Measurements from ENCODE around the gene IQUB. TPM values are rescaled to one million over a fixed set of nuclear protein-coding genes. Genes with fewer than 3 reads are reported as not detected.

Gene IQUB
- total RNA-seq, 1 donor from 2014 or later: not detected

GRCh38 chr7:123472750-123473445 lies 61.5 kb downstream of the IQUB start:
- H3K36me3 ChIP-seq (ENCODE audit: control insufficient read depth, insufficient read depth, low read length): no peaks in the 10 kb centered on the region
- FAIRE-seq: no peak
- no peak overlapping the region for H3K4me3 ChIP-seq (ENCODE audit: low read depth, low read length)
- TF ChIP-seq CTCF (IDR thresholded peaks at IDR 0.05; ENCODE audit: insufficient read depth, low read length, severe bottlenecking): no peak
- no peaks in the 10 kb centered on the region for H3K27me3 ChIP-seq (ENCODE audit: control insufficient read depth, insufficient read depth, low read length)
- DNase-seq (ENCODE audit: low read depth): no peak

GRCh38 chr7:123472327-123472726 lies 62.1 kb downstream of the IQUB start:
- Histone ChIP-seq H3K4me3 (ENCODE audit: low read depth, low read length) (no peak overlapping the region), H3K36me3 (ENCODE audit: control insufficient read depth, insufficient read depth, low read length) (no peaks in the 10 kb centered on the region), H3K27me3 (ENCODE audit: control insufficient read depth, insufficient read depth, low read length) (no peaks in the 10 kb centered on the region)
- DNase-seq (ENCODE audit: low read depth) (no peak), FAIRE-seq (no peak)
- no peak for TF ChIP-seq CTCF (IDR thresholded peaks at IDR 0.05; ENCODE audit: insufficient read depth, low read length, severe bottlenecking)

DNA sequence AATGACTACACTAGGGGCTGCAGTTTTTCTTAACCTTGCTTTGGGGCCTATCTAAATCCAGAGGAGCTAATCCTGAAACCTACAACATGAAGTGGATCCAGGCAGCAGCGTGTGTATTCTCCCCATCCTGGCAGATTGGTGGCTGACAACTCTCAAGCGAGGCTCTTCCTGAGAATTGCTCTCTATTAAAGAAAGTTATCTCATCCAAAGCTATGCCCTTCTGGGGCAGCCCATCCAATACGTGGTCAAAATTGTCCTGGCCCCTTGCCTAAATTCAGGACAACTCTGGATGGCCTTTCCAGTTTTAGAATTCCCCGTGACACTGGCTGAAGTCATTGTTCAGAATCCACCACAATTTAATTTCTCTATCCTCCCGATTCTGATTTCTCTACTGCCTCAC lies 66.1 kb downstream of the IQUB start:
- H3K4me3 ChIP-seq (ENCODE audit: low read depth, low read length): no peak overlapping the region
- DNase-seq (ENCODE audit: low read depth): no peak
- FAIRE-seq: no peak
- no peaks in the 10 kb centered on the region for H3K27me3 ChIP-seq (ENCODE audit: control insufficient read depth, insufficient read depth, low read length)
- no peak for TF ChIP-seq CTCF (IDR thresholded peaks at IDR 0.05; ENCODE audit: insufficient read depth, low read length, severe bottlenecking)
- H3K36me3 ChIP-seq (ENCODE audit: control insufficient read depth, insufficient read depth, low read length): no peaks in the 10 kb centered on the region

DNA sequence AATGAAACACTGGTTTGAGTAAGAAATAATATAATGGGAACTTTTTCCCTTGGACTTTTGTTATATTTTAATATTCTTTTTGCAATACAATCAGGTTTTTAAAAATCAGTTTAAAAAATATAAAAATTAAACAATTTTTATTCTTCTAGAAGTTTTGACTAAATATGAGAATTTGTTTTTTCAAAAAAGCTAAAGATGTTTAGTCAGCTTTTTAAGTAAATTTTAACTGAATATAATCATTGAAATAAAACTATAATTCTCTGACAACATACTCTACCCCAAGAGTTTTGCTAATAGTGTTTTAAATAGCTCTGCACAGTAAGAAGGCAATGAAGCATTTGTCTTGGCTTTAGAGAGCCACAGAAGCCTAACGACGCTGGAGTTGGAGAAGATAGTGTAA lies 70.5 kb downstream of the IQUB start:
- no peak for FAIRE-seq
- Histone ChIP-seq H3K27me3 (ENCODE audit: control insufficient read depth, insufficient read depth, low read length) (no peaks in the 10 kb centered on the region), H3K4me3 (ENCODE audit: low read depth, low read length) (no peak overlapping the region), H3K36me3 (ENCODE audit: control insufficient read depth, insufficient read depth, low read length) (no peaks in the 10 kb centered on the region)
- DNase-seq (ENCODE audit: low read depth): no peak
- no peak for TF ChIP-seq CTCF (IDR thresholded peaks at IDR 0.05; ENCODE audit: insufficient read depth, low read length, severe bottlenecking)

DNA sequence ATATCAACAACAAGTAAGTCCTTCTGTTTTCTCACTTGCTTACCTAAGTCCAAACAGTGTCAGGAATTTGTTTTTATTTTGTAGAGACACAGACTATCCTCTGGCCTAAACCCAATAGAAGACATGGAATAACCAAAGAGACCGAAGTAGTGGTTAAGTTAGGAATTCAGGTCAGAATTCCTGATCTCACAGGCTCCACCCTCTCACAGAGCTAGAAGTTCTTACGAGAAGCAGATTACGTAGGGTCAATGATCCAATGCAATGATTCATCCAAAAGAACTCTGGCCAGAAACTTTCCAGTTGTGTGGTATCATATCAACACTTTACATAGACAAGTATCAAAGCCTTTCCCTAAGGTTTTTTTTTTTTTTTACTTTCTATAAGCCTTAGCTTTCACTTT lies 73.8 kb downstream of the IQUB start:
- Histone ChIP-seq H3K27me3 (ENCODE audit: control insufficient read depth, insufficient read depth, low read length) (no peaks in the 10 kb centered on the region), H3K36me3 (ENCODE audit: control insufficient read depth, insufficient read depth, low read length) (no peaks in the 10 kb centered on the region), H3K4me3 (ENCODE audit: low read depth, low read length) (no peak overlapping the region)
- no peak for TF ChIP-seq CTCF (IDR thresholded peaks at IDR 0.05; ENCODE audit: insufficient read depth, low read length, severe bottlenecking)
- FAIRE-seq (no peak), DNase-seq (ENCODE audit: low read depth) (peak; percentile 74)

GRCh38 chr7:123455965-123456470 lies 78.4 kb downstream of the IQUB start:
- no peak for TF ChIP-seq CTCF (IDR thresholded peaks at IDR 0.05; ENCODE audit: insufficient read depth, low read length, severe bottlenecking)
- DNase-seq (ENCODE audit: low read depth): no peak
- no peaks in the 10 kb centered on the region for H3K27me3 ChIP-seq (ENCODE audit: control insufficient read depth, insufficient read depth, low read length)
- no peak overlapping the region for H3K4me3 ChIP-seq (ENCODE audit: low read depth, low read length)
- H3K36me3 ChIP-seq (ENCODE audit: control insufficient read depth, insufficient read depth, low read length): no peaks in the 10 kb centered on the region
- FAIRE-seq: no peak

Data from bronchial epithelial cell (primary cell).